CD4-positive, alpha-beta T cell treated with Interleukin-21 for 1 hour (primary cell): ENCODE results near the gene SPATA20.

Experiments used
- DNase-seq: peaks from one replicate; pipeline ENCODE4 v3.0.0-alpha.2; 2020

The SPATA20 gene

DNA sequence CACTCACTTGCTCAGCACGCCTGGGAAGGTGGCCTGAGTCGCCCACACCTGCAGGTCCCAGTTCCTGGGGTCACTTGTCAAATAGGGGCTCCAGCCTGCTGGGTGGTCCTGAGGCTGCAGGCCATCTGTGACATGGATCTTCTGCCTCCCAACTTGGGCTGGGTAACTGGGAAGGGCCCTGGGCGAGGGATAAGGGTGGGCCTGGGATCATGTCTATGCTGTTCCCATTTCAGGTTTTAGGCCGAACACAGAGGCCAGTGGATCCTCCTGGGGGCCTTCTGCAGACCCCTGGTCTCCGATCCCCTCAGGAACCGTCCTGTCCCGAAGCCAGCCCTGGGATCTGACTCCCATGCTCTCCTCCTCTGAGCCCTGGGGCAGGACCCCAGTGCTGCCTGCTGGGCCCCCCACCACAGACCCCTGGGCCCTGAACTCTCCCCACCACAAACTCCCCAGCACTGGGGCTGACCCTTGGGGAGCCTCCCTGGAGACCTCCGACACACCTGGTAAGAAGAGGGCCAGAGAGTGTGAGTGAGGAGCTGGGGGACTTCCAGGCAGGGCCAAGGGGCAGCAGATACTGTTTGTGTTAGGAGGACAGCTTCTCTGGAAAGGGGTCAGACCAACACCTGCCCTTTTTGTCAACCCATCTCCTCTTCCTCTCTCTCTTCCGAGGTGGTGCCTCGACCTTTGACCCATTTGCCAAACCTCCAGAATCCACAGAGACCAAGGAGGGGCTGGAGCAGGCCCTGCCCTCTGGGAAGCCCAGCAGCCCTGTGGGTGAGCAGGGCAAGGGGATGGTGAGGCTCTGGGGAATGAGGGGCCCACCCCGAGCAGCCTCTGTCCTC lies 6.2 kb upstream of the SPATA20 start:
- no peak for DNase-seq

DNA sequence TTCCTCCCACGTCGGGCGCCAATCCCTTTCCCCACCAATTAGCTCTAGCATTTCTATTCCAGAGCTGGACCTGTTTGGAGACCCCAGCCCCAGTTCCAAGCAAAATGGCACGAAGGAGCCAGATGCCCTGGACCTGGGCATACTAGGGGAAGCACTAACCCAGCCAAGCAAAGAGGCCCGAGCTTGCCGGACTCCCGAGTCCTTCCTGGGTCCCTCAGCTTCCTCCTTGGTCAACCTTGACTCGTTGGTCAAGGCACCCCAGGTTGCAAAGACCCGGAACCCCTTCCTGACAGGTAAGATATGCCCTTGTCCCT lies 5.6 kb upstream of the SPATA20 start:
- no peak for DNase-seq

GRCh38 chr17:50541716-50542688 lies 5.0 kb upstream of the SPATA20 start:
- DNase-seq, result peak; percentile 82

GRCh38 chr17:50542795-50543774 lies 3.9 kb upstream of the SPATA20 start:
- DNase-seq, result no peak

GRCh38 chr17:50544516-50544915 lies 2.5 kb upstream of the SPATA20 start:
- no peak for DNase-seq

DNA sequence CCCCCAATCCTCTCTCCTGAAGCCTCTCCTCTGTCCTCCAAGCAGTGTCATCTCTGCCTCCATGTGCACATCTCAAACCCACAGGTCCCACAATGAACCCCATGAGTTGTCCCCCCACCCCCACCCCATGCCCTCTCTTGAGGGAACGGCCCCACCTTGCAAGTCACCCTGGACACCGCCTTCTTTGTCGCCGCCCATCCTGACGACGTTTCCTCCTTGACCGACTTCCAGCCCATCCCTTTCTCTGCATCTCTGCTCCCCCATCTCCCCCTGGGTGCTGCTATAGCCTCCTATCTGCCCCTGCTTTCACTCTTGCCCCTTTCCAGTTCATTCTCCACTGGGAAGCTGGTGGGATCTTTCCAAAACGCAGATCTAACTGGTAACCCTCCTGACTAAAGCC lies 1.7 kb upstream of the SPATA20 start:
- DNase-seq, result no peak

- DNase-seq, result no peak
Observed at GRCh38 chr17:50546701-50547034, 306 bp upstream of the SPATA20 start.

GRCh38 chr17:50547736-50548083 lies 736 bp downstream of the SPATA20 start:
- DNase-seq, result no peak

DNA sequence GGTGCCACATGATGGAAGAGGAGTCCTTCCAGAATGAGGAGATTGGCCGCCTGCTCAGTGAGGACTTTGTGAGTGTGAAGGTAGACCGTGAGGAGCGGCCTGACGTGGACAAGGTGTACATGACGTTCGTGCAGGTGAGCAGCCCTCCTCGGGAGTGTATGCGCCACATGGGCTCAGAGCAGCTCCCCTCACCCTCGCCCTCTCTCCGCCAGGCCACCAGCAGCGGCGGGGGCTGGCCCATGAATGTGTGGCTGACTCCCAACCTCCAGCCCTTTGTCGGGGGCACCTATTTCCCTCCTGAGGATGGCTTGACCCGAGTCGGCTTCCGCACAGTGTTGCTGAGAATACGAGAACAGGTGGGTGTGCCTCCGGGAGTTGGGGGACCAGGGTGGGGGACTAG lies 1.9 kb downstream of the SPATA20 start:
- DNase-seq, result no peak

- no peak for DNase-seq
Observed at GRCh38 chr17:50549256-50549941, 2.4 kb downstream of the SPATA20 start.

DNA sequence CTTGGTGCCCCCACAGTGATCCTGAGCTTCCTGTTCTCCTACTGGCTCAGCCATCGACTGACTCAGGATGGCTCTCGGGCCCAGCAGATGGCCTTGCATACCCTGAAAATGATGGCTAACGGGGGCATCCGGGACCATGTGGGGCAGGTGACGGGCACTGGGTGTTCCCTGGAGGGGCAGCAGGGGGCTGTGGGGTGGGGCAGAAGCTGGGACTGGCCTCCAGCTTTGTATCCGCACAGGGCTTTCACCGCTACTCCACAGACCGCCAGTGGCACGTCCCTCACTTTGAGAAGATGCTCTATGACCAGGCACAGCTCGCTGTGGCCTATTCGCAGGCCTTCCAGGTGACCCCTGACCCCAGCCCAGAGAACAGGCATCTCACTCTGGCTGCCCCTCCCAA lies 3.0 kb downstream of the SPATA20 start:
- DNase-seq, result no peak

DNA sequence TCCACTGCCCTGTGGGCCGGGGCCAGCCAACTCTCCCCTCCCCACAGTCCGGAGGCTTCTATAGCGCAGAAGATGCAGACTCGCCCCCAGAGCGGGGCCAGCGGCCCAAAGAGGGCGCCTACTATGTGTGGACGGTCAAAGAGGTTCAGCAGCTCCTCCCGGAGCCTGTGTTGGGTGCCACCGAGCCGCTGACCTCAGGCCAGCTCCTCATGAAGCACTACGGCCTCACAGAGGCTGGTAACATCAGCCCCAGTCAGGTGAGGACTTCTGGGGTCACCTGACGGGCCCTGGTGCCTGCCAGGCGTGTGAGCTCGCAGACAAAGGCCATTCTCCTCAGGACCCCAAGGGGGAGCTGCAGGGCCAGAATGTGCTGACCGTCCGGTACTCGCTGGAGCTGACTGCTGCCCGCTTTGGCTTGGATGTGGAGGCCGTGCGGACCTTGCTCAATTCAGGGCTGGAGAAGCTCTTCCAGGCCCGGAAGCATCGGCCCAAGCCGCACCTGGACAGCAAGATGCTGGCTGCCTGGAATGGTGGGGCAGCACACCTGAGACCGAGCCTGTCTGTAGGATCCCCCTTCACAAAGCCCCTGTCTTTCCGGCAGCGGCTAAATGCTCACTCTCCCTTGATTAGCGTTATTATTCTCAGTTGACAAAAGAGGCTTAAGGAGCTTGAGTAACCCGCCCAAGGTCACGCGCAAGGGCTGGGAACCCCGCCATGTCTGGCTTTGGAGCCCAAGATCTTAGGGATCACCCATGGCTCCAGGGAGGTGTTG lies 3.9 kb downstream of the SPATA20 start:
- no peak for DNase-seq

GRCh38 chr17:50551433-50551815 lies 4.5 kb downstream of the SPATA20 start:
- DNase-seq, result no peak

- no peak for DNase-seq
Observed at GRCh38 chr17:50551884-50552283, 4.9 kb downstream of the SPATA20 start.

DNA sequence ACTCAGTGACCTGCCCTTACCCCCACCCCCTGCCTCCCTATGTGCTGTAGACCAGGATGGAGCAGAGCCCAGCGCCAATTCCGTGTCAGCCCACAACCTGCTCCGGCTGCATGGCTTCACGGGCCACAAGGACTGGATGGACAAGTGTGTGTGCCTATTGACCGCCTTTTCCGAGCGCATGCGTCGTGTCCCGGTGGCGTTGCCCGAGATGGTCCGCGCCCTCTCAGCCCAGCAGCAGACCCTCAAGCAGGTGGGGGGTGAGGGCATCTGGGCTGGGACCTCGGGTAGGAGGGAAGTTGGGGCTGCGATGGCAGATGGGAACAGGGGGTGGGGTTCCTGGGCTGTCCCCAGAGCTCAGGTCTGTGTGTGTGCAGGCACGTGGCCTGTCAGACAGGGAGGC lies 7.2 kb downstream of the SPATA20 start:
- no peak for DNase-seq

- no peak for DNase-seq
Observed at GRCh38 chr17:50556803-50557202, 9.8 kb downstream of the SPATA20 start.

GRCh38 chr17:50557630-50558029 lies 10.7 kb downstream of the SPATA20 start:
- DNase-seq, result no peak

GRCh38 chr17:50558091-50558490 lies 11.1 kb downstream of the SPATA20 start:
- DNase-seq, result no peak

DNA sequence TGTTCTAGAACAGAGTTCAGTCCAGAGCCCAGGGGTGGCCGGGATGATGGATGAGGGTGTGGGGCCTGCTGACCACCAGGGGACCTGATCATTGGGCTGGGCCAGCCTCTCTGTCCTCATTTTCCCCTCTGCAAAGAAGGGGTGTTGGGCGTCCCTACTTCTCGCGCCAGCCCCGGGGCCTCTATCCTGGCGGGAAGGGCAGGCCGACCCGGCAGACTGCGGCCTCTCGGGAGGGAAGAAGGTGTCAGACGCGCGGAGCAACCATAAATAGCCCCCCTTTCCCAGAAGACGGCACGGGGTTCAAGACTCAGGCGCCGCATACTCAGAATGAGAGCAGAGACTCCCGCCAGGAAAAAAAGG lies 11.6 kb downstream of the SPATA20 start:
- DNase-seq, result no peak

DNA sequence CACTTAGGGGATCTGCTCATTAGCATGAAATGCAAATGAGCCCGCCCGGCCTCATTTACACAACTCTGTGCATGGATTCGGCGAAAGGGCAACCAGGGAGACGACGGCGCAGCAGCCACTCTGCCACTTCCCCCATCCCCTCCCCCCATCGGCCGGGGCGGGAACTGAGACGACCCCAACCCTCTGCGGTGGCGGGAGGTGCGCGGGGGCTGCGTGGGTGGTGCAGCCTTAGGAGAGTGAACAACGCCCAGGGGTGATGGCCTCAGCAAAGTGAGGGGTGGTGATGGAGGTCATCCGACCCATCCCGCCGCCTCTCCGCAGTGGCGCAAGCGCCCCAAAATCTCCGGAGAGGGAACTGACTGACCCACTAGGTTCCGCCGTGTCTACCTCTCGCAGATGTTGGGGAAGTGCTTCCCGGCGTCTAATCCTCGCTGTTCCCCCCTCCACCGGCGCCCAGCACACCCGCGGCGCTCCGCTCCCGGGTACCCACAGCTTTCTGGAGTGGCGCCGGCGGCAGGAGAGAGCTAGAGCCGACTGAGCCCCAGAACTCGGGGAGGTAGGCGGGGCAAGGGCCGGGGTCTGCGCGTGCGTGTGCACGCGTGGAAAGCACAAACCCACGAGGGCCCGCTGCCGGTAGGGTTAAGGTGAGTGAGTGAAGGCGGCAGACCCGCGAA lies 12.1 kb downstream of the SPATA20 start:
- no peak for DNase-seq

GRCh38 chr17:50559674-50560184 lies 12.8 kb downstream of the SPATA20 start:
- DNase-seq, result peak; percentile 28
